CD14-positive monocyte (primary cell): ENCODE results near the gene CHPT1. TPM values are rescaled to one million over a fixed set of nuclear protein-coding genes. Genes with fewer than 3 reads are reported as not detected.

ENCODE experiments used
- DNase-seq, 3 donors: peaks; one replicate each; pipeline ENCODE4 v3.0.0-alpha.2; 2011 to 2022
- H2AFZ ChIP-seq: 2 replicates; pipeline ENCODE4 v1.6.0; 2012; ENCODE audit warnings: mild to moderate bottlenecking, low read depth, low read length, inconsistent platforms; ENCODE audit not compliant: insufficient read depth, poor library complexity, severe bottlenecking
- H3K27ac ChIP-seq, 2 donors: 1 replicate in 1 of 2; 2 replicates in 1 of 2; pipeline ENCODE4 v1.5.1; 2012 to 2013; ENCODE audit warnings: low read length in 2 of 2, control low read depth in 1 of 2, inconsistent platforms in 1 of 2, low read depth in 1 of 2, mild to moderate bottlenecking in 1 of 2
- H3K27me3 ChIP-seq, 2 donors: one replicate each; pipeline versions ENCODE4 v1.6.0 to v1.6.1; 2011 to 2013; ENCODE audit warnings: low read length in 2 of 2; ENCODE audit not compliant: control insufficient read depth in 2 of 2, insufficient read depth in 2 of 2
- H3K36me3 ChIP-seq, 2 donors: replicated peaks in 1 of 2; 1 replicate in 1 of 2; 2 replicates in 1 of 2; pipeline versions ENCODE4 v1.5.1 to v1.6.1; 2012 to 2013; ENCODE audit warnings: low read length in 2 of 2, control low read depth in 1 of 2, inconsistent platforms in 1 of 2, mild to moderate bottlenecking in 1 of 2; ENCODE audit not compliant: insufficient read depth in 2 of 2, control insufficient read depth in 1 of 2
- H3K4me1 ChIP-seq, 2 donors: 1 replicate in 1 of 2; 2 replicates in 1 of 2; pipeline versions ENCODE4 v1.5.1 to v1.6.1; 2012 to 2013; ENCODE audit warnings: low read length in 2 of 2, control low read depth in 1 of 2, inconsistent platforms in 1 of 2, mild to moderate bottlenecking in 1 of 2, moderate library complexity in 1 of 2; ENCODE audit not compliant: insufficient read depth in 2 of 2, control insufficient read depth in 1 of 2
- H3K4me2 ChIP-seq: replicated peaks from 2 replicates; pipeline ENCODE3; 2012; ENCODE audit warnings: low read length, moderate library complexity, mild to moderate bottlenecking; ENCODE audit not compliant: poor library complexity, severe bottlenecking; ENCODE audit errors: extremely low read depth
- H3K4me3 ChIP-seq, 3 experiments: fragments of 200-600 bp in 1 of 3; sonication (generic) in 1 of 3; replicated peaks in 1 of 3; 1 replicate in 2 of 3; 2 replicates in 1 of 3; pipeline ENCODE4 v1.5.1; 2011 to 2013; ENCODE audit warnings: low read length in 3 of 3, mild to moderate bottlenecking in 3 of 3, control low read depth in 2 of 3, low read depth in 2 of 3, inconsistent platforms in 1 of 3, moderate library complexity in 1 of 3
- H3K79me2 ChIP-seq: 2 replicates; pipeline ENCODE4 v1.6.0; 2012; ENCODE audit warnings: mild to moderate bottlenecking, control low read depth, inconsistent platforms, low read length, moderate library complexity; ENCODE audit not compliant: insufficient read depth
- H3K9ac ChIP-seq: 2 replicates; pipeline ENCODE4 v1.6.0; 2017; ENCODE audit warnings: low read length, mild to moderate bottlenecking; ENCODE audit not compliant: insufficient read depth, poor library complexity, severe bottlenecking
- H3K9me3 ChIP-seq, 2 donors: replicated peaks in 1 of 2; 1 replicate in 1 of 2; 2 replicates in 1 of 2; pipeline versions ENCODE4 v1.5.1 to v1.6.1; 2012 to 2013; ENCODE audit warnings: low read length in 2 of 2, control low read depth in 1 of 2; ENCODE audit not compliant: control insufficient read depth in 1 of 2, insufficient read depth in 1 of 2
- H4K20me1 ChIP-seq: 2 replicates; pipeline ENCODE4 v1.6.0; 2012; ENCODE audit warnings: mild to moderate bottlenecking, low read length, control low read depth, moderate library complexity; ENCODE audit not compliant: insufficient read depth
- H3K27ac Mint-ChIP-seq, 7 donors: one replicate each; pipeline ENCODE4 v1.8.0; 2020; ENCODE audit warnings: mild to moderate bottlenecking in 7 of 7, mixed read lengths in 7 of 7, moderate library complexity in 6 of 7, inconsistent platforms in 2 of 7
- H3K27me3 Mint-ChIP-seq, 3 donors: one replicate each; pipeline ENCODE4 v1.8.0; 2021 to 2022; ENCODE audit warnings: low read depth in 3 of 3, mild to moderate bottlenecking in 3 of 3, mixed read lengths in 3 of 3, moderate library complexity in 3 of 3, inconsistent platforms in 1 of 3
- H3K36me3 Mint-ChIP-seq, 2 donors: one replicate each; pipeline ENCODE4 v1.8.0; 2020; ENCODE audit warnings: mixed read lengths in 2 of 2, inconsistent platforms in 1 of 2, mild to moderate bottlenecking in 1 of 2
- H3K4me1 Mint-ChIP-seq: one replicate; pipeline ENCODE4 v1.8.0; 2020; ENCODE audit warnings: mild to moderate bottlenecking, mixed read lengths
- H3K4me3 Mint-ChIP-seq, 2 donors: one replicate each; pipeline ENCODE4 v1.8.0; 2020; ENCODE audit warnings: mild to moderate bottlenecking in 2 of 2, mixed read lengths in 2 of 2, moderate library complexity in 1 of 2
- H3K9me3 Mint-ChIP-seq, 7 donors: one replicate each; pipeline ENCODE4 v1.8.0; 2020 to 2022; ENCODE audit warnings: mixed read lengths in 7 of 7, mild to moderate bottlenecking in 6 of 7, moderate library complexity in 6 of 7, inconsistent platforms in 2 of 7
- CTCF ChIP-seq: fragments of 200-600 bp; IDR thresholded peaks from one replicate; pipeline ENCODE4 v1.8.0; 2022; ENCODE audit warnings: antibody characterized with exemption, mild to moderate bottlenecking
- WGBS: methylation state at CpG from one replicate; pipeline ENCODE4 v1.1.5; 2013; ENCODE audit warnings: missing lambda C conversion rate; ENCODE audit not compliant: insufficient coverage; 5-methylcytosine and 5-hydroxymethylcytosine counted together
- intact Hi-C, 2 donors: fragments of 100-400 bp; cut with micrococcal nuclease; formaldehyde crosslinking; loops; one replicate each; pipeline versions ENCODE4 v1.15.0 to v1.15.1; 2023
- polyA plus RNA-seq, 3 donors: library from polyadenylated mRNA; depleted of rRNA in 1 of 3; unstranded in 2 of 3; stranded (reverse) in 1 of 3; fragments of 300-500 nt in 2 of 3; fragments of >200 nt in 1 of 3; fragmentation: Illumina TruSeq in 2 of 3; gene quantifications; 1 replicate in 2 of 3; 2 replicates in 1 of 3; pipeline ENCODE4 v1.2.3, GENCODE V29; 2012 to 2021

CHPT1 gene
- polyA plus RNA-seq, 3 donors: 30.9 to 92.7 (median 36.7) TPM

- H3K36me3 ChIP-seq: peaks cover 77 to 92% of the 10 kb centered on the region in 2 donors
- no peak overlapping the region for H3K4me3 ChIP-seq
- 100% methylated on average over 1 of the region's 3 CpGs for WGBS
- H3K9me3 ChIP-seq: no peaks in the 10 kb centered on the region
- intact Hi-C loops: no loop called here
- no peaks in the 10 kb centered on the region for H4K20me1 ChIP-seq
- Mint-ChIP-seq H3K4me1 (peaks cover 11% of the 10 kb centered on the region), H3K36me3 (peaks cover 82 to 87% of the 10 kb centered on the region in 2 donors), H3K27me3 (no peaks in the 10 kb centered on the region), H3K27ac (no peak overlapping the region), H3K4me3 (no peak overlapping the region), H3K9me3 (peaks cover 0 to 2% (median 0%) of the 10 kb centered on the region in 7 donors)
- H3K4me2 ChIP-seq: no peak overlapping the region
- H3K79me2 ChIP-seq: no peaks in the 10 kb centered on the region
- no peak for TF ChIP-seq CTCF
- peaks cover 9 to 10% of the 10 kb centered on the region in 2 donors for H3K4me1 ChIP-seq
- no peak overlapping the region for H3K9ac ChIP-seq
- no peaks in the 10 kb centered on the region for H3K27me3 ChIP-seq
- H2AFZ ChIP-seq: no peak overlapping the region
- DNase-seq: no peak
- H3K27ac ChIP-seq: no peak overlapping the region
Measured at GRCh38 chr12:101745481-101745880, 48.0 kb downstream of the CHPT1 start.

- intact Hi-C loops: no loop called here
- TF ChIP-seq CTCF: no peak
- no peak overlapping the region for H3K27ac ChIP-seq
- no peak overlapping the region for H3K4me3 ChIP-seq
- no peak for DNase-seq
- Mint-ChIP-seq H3K4me3 (no peak overlapping the region), H3K27ac (no peak overlapping the region), H3K4me1 (peaks cover 11% of the 10 kb centered on the region), H3K9me3 (peaks cover 0 to 2% (median 0%) of the 10 kb centered on the region in 7 donors), H3K36me3 (peaks cover 85 to 87% of the 10 kb centered on the region in 2 donors), H3K27me3 (no peaks in the 10 kb centered on the region)
- no peaks in the 10 kb centered on the region for H4K20me1 ChIP-seq
- no peaks in the 10 kb centered on the region for H3K27me3 ChIP-seq
- H2AFZ ChIP-seq: no peak overlapping the region
- peaks cover 9 to 10% of the 10 kb centered on the region in 2 donors for H3K4me1 ChIP-seq
- no peaks in the 10 kb centered on the region for H3K9me3 ChIP-seq
- no CpG with 5 or more reads among the region's 1 CpG for WGBS
- H3K4me2 ChIP-seq: no peak overlapping the region
- peaks cover 81 to 94% of the 10 kb centered on the region in 2 donors for H3K36me3 ChIP-seq
- no peaks in the 10 kb centered on the region for H3K79me2 ChIP-seq
- H3K9ac ChIP-seq: no peak overlapping the region
Measured at GRCh38 chr12:101746196-101746595, 48.8 kb downstream of the CHPT1 start.
